HepG2 (cell line): ENCODE results near the gene FN1.

Experiments used
- GATAD2A ChIP-seq: IDR thresholded peaks from 2 replicates; pipeline ENCODE4 v1.6.1; 2016
- HNRNPL ChIP-seq: fragments of 200-400 bp; formaldehyde crosslinking; IDR thresholded peaks from 2 replicates; pipeline ENCODE4 v1.6.1; 2017; ENCODE audit warnings: mild to moderate bottlenecking, low read depth, low read length
- KAT7 ChIP-seq: IDR thresholded peaks from 2 replicates; pipeline ENCODE4 v1.6.1; 2018; ENCODE audit warnings: borderline replicate concordance, missing compliant biosample characterization

- no peak for TF ChIP-seq HNRNPL
- TF ChIP-seq GATAD2A (CRISPR knock-in tag) = no peak
- TF ChIP-seq KAT7 (CRISPR knock-in tag) = no peak
Measured at GRCh38 chr2:215452725-215453124, 16.9 kb upstream of the FN1 start.
